GM18520 (cell line): ENCODE results near the gene SPATA2L.
"Not testable (repeated sequence)": the region's sequence is repeated elsewhere in the genome, so short reads cannot be mapped to it uniquely, and the experiment has no call there.

ENCODE experiments used
- ATAC-seq: cut with Tn5 transposase; IDR thresholded peaks from one replicate; pipeline ENCODE4 v1.9.1; 2021; ENCODE audit not compliant: unreplicated experiment

SPATA2L gene

DNA sequence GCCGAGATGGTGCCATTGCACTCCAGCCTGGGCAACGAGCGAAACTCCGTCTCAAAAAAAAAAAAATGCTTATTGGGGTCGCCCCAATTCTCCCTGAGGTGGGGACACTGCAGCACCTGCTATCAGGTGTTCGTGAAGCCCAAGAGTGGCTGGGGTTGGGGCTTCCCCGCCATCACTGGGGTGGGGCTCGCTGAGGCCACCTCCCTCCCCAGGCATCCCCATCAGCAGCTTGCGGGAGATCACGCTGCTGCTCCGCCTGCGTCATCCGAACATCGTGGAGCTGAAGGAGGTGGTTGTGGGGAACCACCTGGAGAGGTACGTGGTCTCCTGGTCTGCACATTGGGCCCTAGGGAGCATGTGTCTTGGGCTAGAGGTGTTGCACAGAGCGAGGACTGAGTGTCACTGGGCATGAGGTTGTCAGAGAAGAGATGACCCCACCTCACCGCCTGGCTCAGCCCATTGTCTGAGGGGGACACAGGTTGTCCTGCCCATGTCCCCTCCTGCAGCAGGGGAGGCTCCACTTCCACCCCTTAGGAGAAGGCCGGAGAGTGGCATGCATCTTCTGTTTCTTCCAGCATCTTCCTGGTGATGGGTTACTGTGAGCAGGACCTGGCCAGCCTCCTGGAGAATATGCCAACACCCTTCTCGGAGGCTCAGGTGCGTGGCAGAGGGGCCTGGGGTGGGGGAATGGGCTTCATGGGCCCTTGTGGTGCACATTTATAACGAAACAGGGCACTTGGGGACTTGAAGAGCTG is 10.1 kb downstream of the SPATA2L start:
- no peak for ATAC-seq

GRCh38 chr16:89690392-89690901 is 11.1 kb downstream of the SPATA2L start:
- ATAC-seq = no peak

DNA sequence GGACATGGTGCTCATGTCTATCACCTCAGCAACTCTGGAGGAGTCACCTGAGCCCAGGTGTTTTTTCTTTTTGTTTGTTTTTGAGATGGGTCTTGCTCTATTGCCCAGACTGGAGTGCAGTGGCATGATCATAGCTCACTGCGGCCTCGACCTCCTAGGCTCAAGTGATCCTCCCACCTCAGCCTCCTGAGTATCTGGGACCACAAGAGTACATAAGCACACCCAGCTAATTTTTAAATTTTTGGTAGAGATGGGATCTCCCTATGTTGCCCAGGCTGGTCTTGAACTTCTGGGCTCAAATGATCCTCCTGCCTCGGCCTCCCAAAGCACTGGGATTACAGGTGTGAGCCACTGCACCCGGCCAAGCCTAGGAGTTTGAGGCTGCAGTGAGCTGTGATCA is 11.9 kb downstream of the SPATA2L start:
- ATAC-seq = not testable (repeated sequence)

- ATAC-seq = no peak
Measured at GRCh38 chr16:89689142-89689541, 12.4 kb downstream of the SPATA2L start.

GRCh38 chr16:89688395-89688794 is 13.1 kb downstream of the SPATA2L start:
- no peak for ATAC-seq

DNA sequence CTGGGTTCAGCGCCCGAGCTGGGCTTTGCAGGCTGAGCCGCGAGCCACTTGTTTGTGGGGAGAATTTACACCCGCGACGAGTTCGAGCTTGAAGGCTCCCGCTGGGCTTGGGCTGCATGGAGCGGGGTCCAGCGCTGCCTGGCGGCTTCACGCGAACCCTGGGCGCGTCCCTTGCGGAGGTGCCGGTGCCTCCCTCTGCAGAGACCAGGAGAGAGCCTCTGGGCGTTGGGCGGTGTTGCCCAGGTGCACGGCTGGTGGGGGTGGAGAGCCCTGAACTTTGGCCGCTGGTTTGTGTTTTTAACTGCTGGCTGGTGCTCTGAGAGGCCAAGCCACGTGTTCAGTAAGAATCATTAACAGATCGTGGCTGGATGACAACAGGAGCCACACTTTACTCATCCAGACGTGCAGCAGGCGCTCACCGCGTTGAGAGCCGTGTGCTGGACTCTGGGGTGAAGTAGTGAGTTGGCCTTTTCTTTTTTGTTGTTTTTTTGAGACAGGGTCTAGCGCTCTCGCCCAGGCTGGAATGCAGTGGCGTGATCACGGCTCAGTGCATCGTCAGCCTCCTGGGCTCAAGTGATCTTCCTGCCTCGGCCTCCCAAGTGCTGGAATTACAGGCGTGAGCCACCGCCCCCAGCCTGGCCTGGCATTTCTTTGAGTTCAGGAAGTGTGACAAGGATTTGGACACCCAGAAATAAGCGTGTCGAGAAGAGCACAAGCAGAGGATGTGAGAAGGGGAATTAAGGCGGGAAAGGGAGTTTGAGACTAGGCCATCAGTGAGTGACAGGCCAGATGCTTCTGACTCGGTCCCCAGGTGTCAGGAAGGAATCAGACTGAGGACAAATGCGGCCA is 14.2 kb downstream of the SPATA2L start:
- peak; percentile 14 for ATAC-seq

- ATAC-seq = peak; percentile 80
Measured at GRCh38 chr16:89686520-89687091, 14.9 kb downstream of the SPATA2L start, which contains the start of gene CDK10. CDK10 (plus strand) TSS chr16:89686689; CDS start chr16:89686711, 22 bp downstream.

DNA sequence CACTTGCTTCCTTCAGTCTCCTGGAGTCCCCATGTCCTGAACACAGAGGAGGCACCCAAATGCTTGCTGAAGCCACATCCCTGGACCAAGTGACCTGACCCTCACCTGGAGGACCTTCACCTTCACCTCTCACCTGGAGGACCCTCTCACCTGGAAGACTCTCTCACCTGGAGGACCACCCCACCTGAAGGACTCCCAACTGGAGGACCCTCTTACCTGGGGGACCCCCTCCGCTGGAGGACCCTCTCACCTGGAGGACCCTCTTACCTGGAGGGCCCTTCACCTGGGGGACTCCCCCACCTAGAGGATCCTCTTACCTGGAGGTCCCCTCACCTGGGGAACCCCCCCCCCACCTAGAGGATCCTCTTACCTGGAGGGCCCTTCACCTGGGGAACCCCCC is 15.6 kb downstream of the SPATA2L start:
- ATAC-seq = no peak

DNA sequence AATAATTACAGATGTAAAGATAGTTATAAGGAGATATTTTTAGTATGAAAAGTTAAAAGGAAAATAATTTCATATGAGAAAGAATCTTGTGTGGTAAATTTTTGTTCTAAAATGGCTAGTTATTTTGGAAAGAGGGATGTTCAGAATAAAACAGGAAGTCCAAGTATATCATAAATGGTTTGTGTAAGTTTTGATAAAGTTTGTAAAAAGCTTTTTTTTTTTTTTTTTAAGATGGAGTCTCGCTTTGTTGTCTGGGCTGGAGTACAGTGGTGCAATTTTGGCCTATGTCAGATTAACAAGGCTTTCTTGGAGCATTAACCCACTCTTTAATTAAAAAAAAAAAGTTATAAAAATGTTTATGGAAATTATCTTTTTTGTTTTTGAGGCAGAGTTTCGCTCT is 23.2 kb downstream of the SPATA2L start:
- ATAC-seq = no peak

- no peak for ATAC-seq
Measured at GRCh38 chr16:89672177-89672941, 29.1 kb downstream of the SPATA2L start.

GRCh38 chr16:89671565-89671964 is 29.9 kb downstream of the SPATA2L start:
- ATAC-seq = not testable (repeated sequence)

DNA sequence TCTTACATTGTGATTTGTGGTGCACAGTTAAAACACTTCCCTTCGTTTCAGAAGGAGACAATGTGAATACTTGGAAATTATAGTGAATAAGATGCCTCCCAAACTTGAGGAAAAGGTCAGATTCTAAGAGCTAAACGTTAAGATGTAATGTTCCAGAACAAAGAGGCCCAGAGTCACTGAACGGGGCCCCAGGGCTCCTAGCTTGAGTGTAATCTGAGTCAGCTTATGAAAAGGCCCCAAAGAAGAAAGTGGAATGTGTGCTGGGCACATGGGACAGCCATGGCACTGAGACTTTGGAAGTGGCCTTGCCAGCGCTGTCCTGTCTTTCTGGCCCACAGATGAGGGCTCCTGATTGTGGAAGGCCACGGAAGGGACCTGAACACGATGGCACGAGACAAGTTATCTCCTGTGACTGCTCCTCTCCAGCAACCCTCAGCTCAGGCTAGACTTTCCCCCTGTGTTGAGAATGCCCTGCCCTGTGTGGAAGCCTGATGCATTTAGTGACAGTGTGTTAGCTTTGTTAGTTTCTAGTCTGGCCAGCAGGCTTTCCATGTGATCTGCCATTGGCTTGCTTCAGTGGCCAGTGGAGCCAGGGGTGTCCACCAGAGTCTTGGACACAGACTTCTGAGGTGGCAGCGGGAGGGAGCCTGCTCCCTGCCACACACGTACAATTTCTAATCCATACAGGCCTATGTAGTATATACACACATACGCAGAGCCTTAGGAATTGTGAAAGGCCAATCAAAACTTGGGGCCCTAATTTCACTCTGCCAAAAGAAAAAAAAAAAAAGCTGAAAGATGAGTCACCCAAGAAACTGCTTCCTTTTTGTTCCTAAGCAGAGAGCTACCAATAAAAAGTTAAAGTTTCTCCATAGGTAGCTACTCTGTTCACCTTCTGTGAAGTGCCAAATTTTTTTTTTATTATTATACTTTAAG is 30.7 kb downstream of the SPATA2L start:
- no peak for ATAC-seq

DNA sequence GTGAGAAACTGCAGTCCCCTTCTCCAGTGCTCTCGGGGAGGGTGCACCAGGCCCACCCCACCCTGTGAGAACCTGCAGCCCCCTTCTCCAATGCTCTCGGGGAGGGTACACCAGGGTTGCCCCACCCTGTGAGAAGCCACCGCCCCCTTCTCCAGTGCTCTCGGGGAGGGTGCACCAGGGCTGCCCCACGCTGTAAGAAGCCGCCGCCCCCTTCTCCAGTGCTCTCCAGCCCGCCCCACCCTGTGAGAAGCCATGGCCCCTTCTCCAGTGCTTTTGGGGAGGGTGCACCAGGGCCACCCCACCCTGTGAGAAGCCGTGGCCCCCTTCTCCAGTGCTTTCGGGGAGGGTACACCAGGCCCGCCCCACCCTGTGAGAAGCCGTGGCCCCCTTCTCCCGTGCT is 31.8 kb downstream of the SPATA2L start:
- no peak for ATAC-seq

- no peak for ATAC-seq
Measured at GRCh38 chr16:89668790-89669158, 32.7 kb downstream of the SPATA2L start.

DNA sequence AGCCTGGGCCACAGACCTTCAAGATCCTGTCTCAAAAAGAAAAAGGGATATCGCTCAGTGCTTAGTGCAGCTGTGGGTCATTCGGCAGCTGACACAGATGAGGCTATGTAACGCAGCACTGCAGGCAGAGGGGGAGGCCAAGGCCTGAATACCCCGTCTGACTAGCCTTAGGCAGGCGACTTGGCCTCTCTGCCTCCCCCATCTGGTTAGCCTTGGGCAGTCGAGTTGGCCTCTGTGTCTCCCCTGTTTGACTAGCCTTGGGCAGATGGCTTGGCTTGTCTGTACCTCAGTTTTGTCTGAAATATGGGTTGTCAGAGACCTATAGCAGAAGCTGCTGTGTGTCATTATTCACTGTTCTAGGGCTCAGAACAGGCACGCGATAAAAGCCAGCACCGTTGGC is 33.9 kb downstream of the SPATA2L start:
- no peak for ATAC-seq

- ATAC-seq = not testable (repeated sequence)
Measured at GRCh38 chr16:89667000-89667399, 34.5 kb downstream of the SPATA2L start.

GRCh38 chr16:89664238-89664637 is 37.3 kb downstream of the SPATA2L start:
- not testable (repeated sequence) for ATAC-seq

DNA sequence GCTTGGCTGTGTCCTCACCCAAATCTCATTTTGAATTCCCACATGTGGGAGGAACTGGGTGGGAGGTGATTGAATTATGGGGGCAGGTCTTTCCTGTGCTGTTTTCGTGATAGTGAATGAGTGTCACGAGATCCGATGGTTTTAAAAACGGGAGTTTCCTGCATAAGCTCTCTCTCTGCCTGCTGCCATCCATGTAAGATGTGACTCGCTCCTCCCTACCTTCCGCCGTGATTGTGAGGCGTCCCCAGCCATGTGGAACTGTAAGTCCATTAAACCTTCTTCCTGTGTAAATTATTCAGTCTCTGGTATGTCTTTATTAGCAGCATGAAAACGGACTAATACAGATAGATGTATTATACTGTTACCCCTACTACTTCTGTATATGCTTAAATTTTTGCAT is 40.3 kb downstream of the SPATA2L start:
- no peak for ATAC-seq

DNA sequence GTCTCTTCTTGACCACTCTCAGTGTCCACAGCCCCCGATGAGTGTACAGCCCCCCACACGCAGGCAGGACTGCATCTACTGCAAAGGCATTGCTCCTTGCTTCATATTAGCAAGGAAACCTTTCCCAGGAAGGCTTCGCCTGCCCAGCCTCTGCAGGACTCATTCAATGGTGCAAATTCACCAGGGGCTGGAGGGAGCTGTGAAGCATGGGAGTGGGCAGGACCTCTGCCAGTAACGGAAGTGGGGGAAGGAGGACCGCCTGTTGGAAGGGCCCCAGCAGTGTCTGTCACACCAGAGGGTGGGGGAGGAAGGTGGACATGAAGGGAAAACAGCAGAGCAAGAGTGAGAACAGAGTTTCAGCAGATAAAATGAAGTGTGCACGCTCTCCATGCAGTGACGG is 41.4 kb downstream of the SPATA2L start:
- ATAC-seq = no peak
